Activated T-helper 2 cell treated with anti-CD3 and anti-CD28 coated beads, Interferon-gamma antibody, Interleukin-2, Interleukin-4, amounts not matched to agents 10 μg/mL and 5 μg/mL and 100 μg/mL, durations not matched to agents 14 hours and 24 hours and 36 hours (primary cell): ENCODE data around the gene MYL11. TPM values are rescaled to one million over a fixed set of nuclear protein-coding genes. Genes with fewer than 3 reads are reported as not detected.
A peak's percentile ranks its signal among the peaks of the same experiment; 100 is the strongest.
"Not testable (repeated sequence)": the region's sequence is repeated elsewhere in the genome, so short reads cannot be mapped to it uniquely, and the experiment has no call there.

Source experiments
- DNase-seq: peaks from one replicate; pipeline ENCODE4 v3.0.0; 2021; ENCODE audit warnings: low spot score
- H3K27ac Mint-ChIP-seq: one replicate; pipeline ENCODE4 v1.8.0; 2021; ENCODE audit warnings: mixed read lengths
- H3K27me3 Mint-ChIP-seq: one replicate; pipeline ENCODE4 v1.8.0; 2021; ENCODE audit warnings: low read depth, mixed read lengths
- H3K36me3 Mint-ChIP-seq: one replicate; pipeline ENCODE4 v1.8.0; 2021; ENCODE audit warnings: low read depth, mixed read lengths
- H3K4me1 Mint-ChIP-seq: one replicate; pipeline ENCODE4 v1.8.0; 2021; ENCODE audit warnings: low read depth, mixed read lengths
- H3K4me3 Mint-ChIP-seq: one replicate; pipeline ENCODE4 v1.8.0; 2021; ENCODE audit warnings: low read depth, mild to moderate bottlenecking, moderate library complexity, mixed read lengths
- H3K9me3 Mint-ChIP-seq: one replicate; pipeline ENCODE4 v1.8.0; 2021; ENCODE audit warnings: mixed read lengths
- intact Hi-C: fragments of 100-400 bp; cut with micrococcal nuclease; formaldehyde crosslinking; loops from one replicate; pipeline ENCODE4 v1.15.1; 2023
- total RNA-seq: library from RNA; stranded (reverse); gene quantifications from 2 replicates; pipeline ENCODE4 v1.2.3, GENCODE V29; 2022

MYL11 gene
- total RNA-seq, 1 donor from 2014 or later, result 4.3 TPM

- H3K4me3 Mint-ChIP-seq, result peak overlapping the region; percentile 87
- H3K9me3 Mint-ChIP-seq, H3K27me3 Mint-ChIP-seq, DNase-seq, intact Hi-C loops, H3K27ac Mint-ChIP-seq: not testable (repeated sequence)
- H3K4me1 Mint-ChIP-seq, result peaks cover 40% of the 10 kb centered on the region
- H3K36me3 Mint-ChIP-seq, result peaks cover 28% of the 10 kb centered on the region
Observed at GRCh38 chr16:30396627-30397026, 22.0 kb downstream of the MYL11 start.

- no peaks in the 10 kb centered on the region for H3K9me3 Mint-ChIP-seq
- H3K27me3 Mint-ChIP-seq, result no peaks in the 10 kb centered on the region
- no peak overlapping the region for H3K27ac Mint-ChIP-seq
- H3K4me1 Mint-ChIP-seq, result peaks cover 41% of the 10 kb centered on the region
- H3K36me3 Mint-ChIP-seq, result peaks cover 28% of the 10 kb centered on the region
- intact Hi-C loops, result no loop called here
- peak overlapping the region; percentile 87 for H3K4me3 Mint-ChIP-seq
- DNase-seq, result no peak
Observed at GRCh38 chr16:30397056-30397455, 22.5 kb downstream of the MYL11 start.

DNA sequence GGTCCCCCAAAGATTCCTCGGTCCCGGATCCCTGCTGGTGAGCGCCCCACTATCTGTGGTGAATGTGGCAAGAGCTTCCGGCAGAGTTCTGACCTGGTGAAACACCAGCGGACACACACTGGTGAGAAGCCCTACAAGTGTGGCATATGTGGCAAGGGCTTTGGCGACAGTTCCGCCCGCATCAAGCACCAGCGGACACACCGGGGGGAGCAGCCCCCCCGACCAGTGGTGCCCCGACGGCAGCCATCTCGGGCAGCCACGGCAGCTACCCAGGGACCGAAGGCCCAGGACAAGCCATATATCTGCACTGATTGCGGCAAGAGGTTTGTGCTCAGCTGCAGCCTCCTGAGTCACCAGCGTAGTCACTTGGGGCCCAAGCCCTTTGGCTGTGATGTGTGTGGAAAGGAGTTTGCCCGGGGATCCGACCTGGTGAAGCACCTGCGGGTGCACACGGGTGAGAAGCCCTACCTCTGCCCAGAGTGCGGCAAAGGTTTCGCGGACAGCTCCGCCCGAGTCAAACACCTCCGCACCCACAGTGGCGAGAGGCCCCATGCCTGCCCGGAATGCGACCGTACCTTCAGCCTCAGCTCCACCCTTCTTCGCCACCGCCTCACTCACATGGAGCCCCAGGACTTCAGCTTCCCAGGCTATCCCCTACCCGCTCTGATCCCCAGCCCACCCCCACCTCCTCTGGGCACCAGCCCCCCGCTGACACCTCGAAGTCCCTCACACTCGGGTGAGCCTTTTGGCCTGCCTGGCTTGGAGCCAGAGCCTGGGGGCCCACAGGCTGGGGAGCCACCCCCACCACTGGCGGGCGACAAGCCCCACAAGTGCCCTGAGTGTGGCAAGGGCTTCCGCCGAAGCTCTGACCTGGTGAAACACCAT, 23.4 kb downstream of the MYL11 start:
- Mint-ChIP-seq H3K27me3 (no peaks in the 10 kb centered on the region), H3K4me3 (no peak overlapping the region), H3K4me1 (peaks cover 41% of the 10 kb centered on the region), H3K36me3 (peaks cover 28% of the 10 kb centered on the region), H3K9me3 (no peaks in the 10 kb centered on the region), H3K27ac (no peak overlapping the region)
- no peak for DNase-seq
- intact Hi-C loops, result no loop called here

DNA sequence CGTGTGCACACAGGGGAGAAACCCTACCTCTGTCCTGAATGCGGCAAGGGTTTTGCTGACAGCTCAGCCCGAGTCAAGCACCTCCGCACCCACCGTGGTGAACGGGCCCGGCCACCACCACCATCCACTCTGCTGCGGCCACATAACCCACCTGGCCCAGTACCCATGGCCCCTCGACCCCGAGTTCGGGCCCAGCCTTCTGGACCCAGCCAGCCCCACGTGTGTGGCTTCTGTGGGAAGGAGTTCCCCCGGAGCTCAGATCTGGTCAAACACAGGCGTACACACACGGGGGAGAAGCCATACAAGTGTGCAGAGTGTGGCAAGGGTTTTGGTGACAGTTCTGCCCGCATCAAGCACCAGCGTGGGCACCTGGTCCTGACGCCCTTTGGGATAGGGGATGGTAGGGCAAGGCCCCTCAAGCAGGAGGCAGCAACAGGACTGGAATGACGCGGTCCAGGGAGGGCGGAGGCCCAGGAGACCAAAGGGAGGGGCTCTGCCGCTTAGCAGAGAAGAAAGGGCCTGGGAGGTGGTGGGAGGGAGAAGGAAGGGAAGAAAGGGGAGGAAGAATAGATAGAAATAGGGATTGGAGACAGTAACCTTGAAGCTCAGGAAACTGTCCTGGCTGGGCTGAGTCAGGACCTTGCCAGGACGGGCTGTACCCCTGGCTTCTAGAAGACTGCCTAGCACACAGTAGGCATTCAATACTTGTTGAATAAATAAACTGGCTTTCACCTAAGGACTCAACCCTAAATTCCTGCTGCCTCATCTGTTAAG, 24.2 kb downstream of the MYL11 start:
- intact Hi-C loops, result no loop called here
- no peak for DNase-seq
- H3K4me3 Mint-ChIP-seq, result peak overlapping the region; percentile 42
- peaks cover 41% of the 10 kb centered on the region for H3K4me1 Mint-ChIP-seq
- peak overlapping the region; percentile 38 for H3K27ac Mint-ChIP-seq
- peaks cover 28% of the 10 kb centered on the region for H3K36me3 Mint-ChIP-seq
- H3K9me3 Mint-ChIP-seq, result no peaks in the 10 kb centered on the region
- no peaks in the 10 kb centered on the region for H3K27me3 Mint-ChIP-seq

DNA sequence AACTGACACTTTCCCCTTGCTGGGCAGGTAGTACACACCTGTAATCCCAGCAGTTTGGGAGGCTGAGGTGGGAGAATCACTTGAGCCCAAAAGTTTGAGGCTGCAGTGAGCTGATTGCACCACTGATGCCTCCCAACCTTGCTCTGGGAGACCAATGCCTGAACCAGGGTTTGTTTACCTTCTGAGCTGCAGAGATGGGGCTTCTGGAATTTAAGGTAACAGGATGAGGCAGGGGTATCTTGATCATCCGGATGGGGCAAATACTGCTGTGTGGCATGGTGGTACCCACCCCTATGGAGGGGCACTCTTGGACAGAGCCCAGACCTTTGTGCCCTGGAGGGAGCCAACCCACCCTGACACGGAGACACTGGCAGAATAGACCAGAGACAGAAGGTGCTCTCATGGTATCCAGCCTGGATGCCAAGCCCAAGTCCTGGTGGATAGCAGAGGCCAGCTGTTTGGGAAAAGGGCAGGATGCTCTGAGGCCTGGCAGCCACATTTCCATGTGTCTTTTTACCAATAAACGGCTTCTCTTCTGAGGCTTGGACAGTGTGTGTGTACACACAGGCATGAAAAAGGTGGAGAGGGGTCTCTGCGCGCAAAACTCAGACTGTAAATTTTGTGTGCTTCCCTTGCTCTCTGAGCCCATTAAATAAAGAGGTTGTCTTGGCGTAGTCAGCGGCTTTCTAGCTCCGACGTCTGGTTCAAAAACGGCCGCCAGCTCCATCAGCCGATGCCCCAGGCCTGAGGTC, 25.0 kb downstream of the MYL11 start:
- no peak for DNase-seq
- Mint-ChIP-seq H3K36me3 (peaks cover 28% of the 10 kb centered on the region), H3K27me3 (no peaks in the 10 kb centered on the region), H3K9me3 (no peaks in the 10 kb centered on the region), H3K27ac (peak overlapping the region; percentile 88), H3K4me3 (peak overlapping the region; percentile 86), H3K4me1 (peaks cover 39% of the 10 kb centered on the region)
- intact Hi-C loops, result loop anchor here (1.0 to 10.0 kb wide), 3 partner anchors 10 to 305 kb away; partner anchors contain the start of genes CD2BP2, TBX6 and YPEL3

GRCh38 chr16:30401768-30402425, 27.3 kb downstream of the MYL11 start:
- intact Hi-C loops, result loop anchor here (10.0 kb wide), 2 partner anchors 47 to 307 kb away; partner anchors contain the start of genes CD2BP2, TBX6 and YPEL3
- peaks cover 31% of the 10 kb centered on the region for H3K4me1 Mint-ChIP-seq
- H3K4me3 Mint-ChIP-seq, result peak overlapping the region; percentile 61

DNA sequence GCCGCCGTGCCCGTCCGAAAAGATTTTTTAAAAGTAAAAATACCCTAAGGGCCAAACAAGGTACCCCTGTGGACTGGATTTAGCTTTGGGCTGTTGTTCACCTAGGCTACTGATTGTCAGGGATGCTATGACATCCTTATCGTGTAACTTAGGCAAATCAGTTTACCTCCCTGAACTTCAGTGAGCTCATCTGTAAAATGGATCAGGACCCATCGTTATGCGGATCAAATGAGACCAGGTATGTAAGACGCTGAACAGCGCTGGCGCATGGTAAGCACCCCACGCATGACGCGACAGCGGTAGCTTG, 32.1 kb downstream of the MYL11 start:
- peak overlapping the region; percentile 97 for H3K27ac Mint-ChIP-seq
- peaks cover 24% of the 10 kb centered on the region for H3K4me1 Mint-ChIP-seq
- H3K4me3 Mint-ChIP-seq, result peak overlapping the region; percentile 95
- no peaks in the 10 kb centered on the region for H3K27me3 Mint-ChIP-seq
- H3K36me3 Mint-ChIP-seq, result peaks cover 17% of the 10 kb centered on the region
- H3K9me3 Mint-ChIP-seq, result no peaks in the 10 kb centered on the region
- DNase-seq, result no peak
- intact Hi-C loops, result loop anchor here (2.0 to 10.0 kb wide), 5 partner anchors 24 to 312 kb away; partner anchors contain the start of genes CD2BP2, DCTPP1, MAPK3 and TBX6

More at GRCh38 chr16:30401768-30402425, 27.3 kb downstream of the MYL11 start:
- Mint-ChIP-seq H3K36me3 (peaks cover 21% of the 10 kb centered on the region), H3K27ac (peak overlapping the region; percentile 40), H3K27me3 (no peaks in the 10 kb centered on the region), H3K9me3 (no peaks in the 10 kb centered on the region)
- DNase-seq, result no peak

DNA sequence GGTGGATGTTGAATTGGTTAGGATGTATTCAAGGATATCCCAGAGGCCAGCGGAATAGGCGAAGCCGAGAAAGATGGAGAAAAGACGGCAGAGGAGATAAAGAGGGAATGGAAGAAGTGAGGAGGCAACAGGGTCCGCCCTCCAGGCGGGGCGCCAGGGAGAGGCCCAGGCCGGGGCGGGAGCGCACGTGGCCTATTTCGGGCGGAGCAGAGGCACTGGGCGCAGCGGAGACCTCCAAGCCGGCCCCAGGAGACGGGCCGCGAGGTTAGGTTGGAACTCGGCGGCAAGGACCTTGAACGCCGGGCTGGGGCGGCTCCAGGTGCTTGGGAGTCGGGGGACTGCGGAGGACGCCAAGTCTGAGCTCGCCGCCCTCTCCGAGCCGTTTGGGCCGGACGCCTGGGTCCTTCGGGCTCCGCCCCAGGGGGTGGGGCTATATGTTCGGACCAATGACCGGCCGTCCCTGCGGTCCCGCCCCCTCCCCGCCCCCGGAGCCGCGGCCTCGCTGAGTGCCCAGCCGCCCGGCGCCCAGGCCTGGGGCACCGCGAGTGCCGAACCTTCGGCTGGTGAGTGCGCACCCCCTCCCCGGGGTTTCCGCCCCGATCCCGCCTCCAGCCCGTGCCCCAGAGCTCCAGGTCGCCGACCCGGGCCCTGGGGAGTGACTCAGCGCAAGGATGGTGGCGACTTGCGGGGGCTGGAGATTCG, 32.7 kb downstream of the MYL11 start, which contains the start of gene ZNF771:
Gene ZNF771, plus strand, starts transcription at position 505 of the 702 bp plus-strand sequence. CDS start 448 bp downstream, outside the sequence.
- H3K27ac Mint-ChIP-seq, result peak within 1 kb of the TSS; percentile 97
- peaks cover 21% of the 10 kb centered on the region for H3K36me3 Mint-ChIP-seq
- peak within 1 kb of the TSS; percentile 95 for H3K4me3 Mint-ChIP-seq
- DNase-seq, result peak; percentile 82
- H3K9me3 Mint-ChIP-seq, result no peaks in the 10 kb centered on the region
- peaks cover 28% of the 10 kb centered on the region for H3K4me1 Mint-ChIP-seq
- no peaks in the 10 kb centered on the region for H3K27me3 Mint-ChIP-seq
- intact Hi-C loops, result loop anchor here (2.0 to 10.0 kb wide), 5 partner anchors 24 to 312 kb away; partner anchors contain the start of genes CD2BP2, DCTPP1, MAPK3 and TBX6

DNA sequence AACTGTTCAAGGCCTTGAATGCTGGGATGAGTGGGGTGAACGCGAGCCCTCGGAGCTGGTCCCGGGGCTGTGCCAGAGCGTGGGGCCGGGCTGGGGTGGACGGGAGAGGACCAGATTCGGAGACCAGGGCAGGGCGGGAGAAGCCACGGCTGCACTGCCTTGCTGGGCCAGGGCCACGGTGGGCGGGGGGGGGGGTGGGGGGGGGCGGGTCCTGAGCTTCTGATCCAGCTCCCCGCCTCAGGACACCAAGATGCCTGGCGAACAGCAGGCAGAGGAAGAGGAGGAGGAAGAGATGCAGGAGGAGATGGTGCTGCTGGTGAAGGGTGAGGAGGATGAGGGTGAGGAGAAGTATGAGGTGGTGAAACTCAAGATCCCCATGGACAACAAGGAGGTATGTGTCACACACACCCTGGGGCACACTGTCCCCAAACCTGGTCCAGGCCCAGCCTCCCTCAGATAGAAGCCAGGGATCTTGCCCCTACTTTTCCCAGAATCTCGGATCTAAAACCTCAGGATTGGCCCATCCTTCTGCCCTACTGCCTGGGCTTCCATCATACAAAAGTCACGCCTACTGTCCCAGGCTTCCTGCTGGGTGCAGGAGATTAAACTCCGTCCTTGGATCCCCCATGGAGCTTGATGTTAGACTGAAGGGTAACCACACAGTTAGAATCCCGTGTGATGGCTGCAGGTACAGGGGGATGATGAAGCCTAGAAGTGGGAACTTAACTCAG, 33.4 kb downstream of the MYL11 start:
- H3K4me1 Mint-ChIP-seq, result peaks cover 28% of the 10 kb centered on the region
- peak overlapping the region; percentile 80 for H3K4me3 Mint-ChIP-seq
- DNase-seq, result no peak
- H3K9me3 Mint-ChIP-seq, result no peaks in the 10 kb centered on the region
- intact Hi-C loops, result loop anchor here (2.0 to 10.0 kb wide), 6 partner anchors 23 to 313 kb away; partner anchors contain the start of genes CD2BP2, DCTPP1, MAPK3 and TBC1D10B
- peak overlapping the region; percentile 79 for H3K27ac Mint-ChIP-seq
- peaks cover 23% of the 10 kb centered on the region for H3K36me3 Mint-ChIP-seq
- H3K27me3 Mint-ChIP-seq, result no peaks in the 10 kb centered on the region

- intact Hi-C loops, result loop anchor here (1.0 to 10.0 kb wide), 5 partner anchors 9 to 315 kb away; partner anchors contain the start of genes CD2BP2, MAPK3, TBC1D10B and TBX6
- peaks cover 32% of the 10 kb centered on the region for H3K36me3 Mint-ChIP-seq
- peak overlapping the region; percentile 22 for H3K27ac Mint-ChIP-seq
- H3K4me1 Mint-ChIP-seq, result peaks cover 29% of the 10 kb centered on the region
- H3K9me3 Mint-ChIP-seq, result no peaks in the 10 kb centered on the region
- H3K27me3 Mint-ChIP-seq, result no peaks in the 10 kb centered on the region
- peak overlapping the region; percentile 80 for H3K4me3 Mint-ChIP-seq
- DNase-seq, result peak; percentile 85
Observed at GRCh38 chr16:30409125-30410060, 34.8 kb downstream of the MYL11 start.
